Measurements from ENCODE around the gene CTNND2.

CTNND2 gene

DNA sequence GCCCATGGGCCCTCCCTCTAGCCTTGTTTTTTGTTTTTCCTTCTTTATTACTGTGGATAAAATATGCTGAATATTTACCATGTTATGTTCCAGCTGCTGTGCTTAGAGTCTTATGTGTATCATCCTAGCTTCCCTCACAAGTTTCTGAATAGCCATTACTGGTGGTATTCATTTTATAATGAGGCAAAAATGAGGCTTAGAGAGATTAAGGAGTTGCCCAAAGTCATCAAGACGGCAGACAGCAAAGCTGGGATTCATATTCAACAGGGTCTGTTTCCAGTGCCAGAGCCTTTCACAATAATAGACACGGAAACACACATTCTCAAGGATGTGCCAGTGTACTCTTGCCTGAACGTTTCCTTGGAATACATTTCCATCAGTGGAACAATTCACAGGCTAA lies 258.1 kb downstream of the CTNND2 start:
- H3K36me3 ChIP-seq (ENCODE audit: control insufficient read depth in 2 of 2, insufficient read depth in 1 of 2, low read length in 2 of 2), result no peaks in the 10 kb centered on the region
- no peaks in the 10 kb centered on the region for H3K9me3 ChIP-seq (ENCODE audit: control insufficient read depth, insufficient read depth, low read depth, low read length)
- CTCF ChIA-PET, result no interaction called here
- no peak overlapping the region for H3K4me3 ChIP-seq (ENCODE audit: low read depth, low read length)
- no peaks in the 10 kb centered on the region for H3K4me1 ChIP-seq (ENCODE audit: control insufficient read depth, insufficient read depth, low read length)
- TF ChIP-seq ZNF514 (tag by site-specific recombination; IDR thresholded peaks at IDR 0.05), result no peak
- TF ChIP-seq REPIN1 (tag by site-specific recombination; IDR thresholded peaks at IDR 0.05; ENCODE audit: low read depth), result no peak
- TF ChIP-seq ZFP41 (tag by site-specific recombination; IDR thresholded peaks at IDR 0.05; ENCODE audit: borderline replicate concordance), result no peak
- TF ChIP-seq ZBTB20 (tag by site-specific recombination; IDR thresholded peaks at IDR 0.05), result no peak
- TF ChIP-seq YY2 (tag by site-specific recombination; IDR thresholded peaks at IDR 0.05), result no peak
- TF ChIP-seq MEIS1 (CRISPR knock-in tag; IDR thresholded peaks at IDR 0.05; ENCODE audit: borderline replicate concordance), result no peak
- TF ChIP-seq SALL2 (tag by site-specific recombination; IDR thresholded peaks at IDR 0.05; ENCODE audit: borderline replicate concordance), result no peak
- TF ChIP-seq TCF7L2 (IDR thresholded peaks at IDR 0.05; ENCODE audit: borderline replicate concordance, low read depth, low read length), result no peak
- TF ChIP-seq, protein P1, sequence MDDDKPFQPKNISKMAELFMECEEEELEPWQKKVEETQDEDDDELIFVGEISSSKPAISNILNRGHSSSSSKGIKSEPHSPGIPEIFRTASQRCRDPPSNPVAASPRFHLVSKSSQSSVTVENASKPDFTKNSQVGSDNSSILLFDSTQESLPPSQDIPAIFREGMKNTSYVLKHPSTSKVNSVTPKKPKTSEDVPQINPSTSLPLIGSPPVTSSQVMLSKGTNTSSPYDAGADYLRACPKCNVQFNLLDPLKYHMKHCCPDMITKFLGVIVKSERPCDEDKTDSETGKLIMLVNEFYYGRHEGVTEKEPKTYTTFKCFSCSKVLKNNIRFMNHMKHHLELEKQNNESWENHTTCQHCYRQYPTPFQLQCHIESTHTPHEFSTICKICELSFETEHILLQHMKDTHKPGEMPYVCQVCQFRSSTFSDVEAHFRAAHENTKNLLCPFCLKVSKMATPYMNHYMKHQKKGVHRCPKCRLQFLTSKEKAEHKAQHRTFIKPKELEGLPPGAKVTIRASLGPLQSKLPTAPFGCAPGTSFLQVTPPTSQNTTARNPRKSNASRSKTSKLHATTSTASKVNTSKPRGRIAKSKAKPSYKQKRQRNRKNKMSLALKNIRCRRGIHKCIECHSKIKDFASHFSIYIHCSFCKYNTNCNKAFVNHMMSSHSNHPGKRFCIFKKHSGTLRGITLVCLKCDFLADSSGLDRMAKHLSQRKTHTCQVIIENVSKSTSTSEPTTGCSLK (tag by site-specific recombination; IDR thresholded peaks at IDR 0.05), result no peak
- TF ChIP-seq FEZF1 (tag by site-specific recombination; IDR thresholded peaks at IDR 0.05), result no peak
- no peak for TF ChIP-seq GLI4 (tag by site-specific recombination; IDR thresholded peaks at IDR 0.05)
- TF ChIP-seq MZF1 (tag by site-specific recombination; IDR thresholded peaks at IDR 0.05; ENCODE audit: borderline replicate concordance), result no peak
- TF ChIP-seq ZNF664 (tag by site-specific recombination; IDR thresholded peaks at IDR 0.05), result no peak
- TF ChIP-seq ZNF596 (tag by site-specific recombination; IDR thresholded peaks at IDR 0.05), result no peak
- POLR2A ChIA-PET, result no interaction called here
- H3K27ac ChIP-seq (ENCODE audit: extremely low read depth, low read depth, low read length), result no peak overlapping the region

DNA sequence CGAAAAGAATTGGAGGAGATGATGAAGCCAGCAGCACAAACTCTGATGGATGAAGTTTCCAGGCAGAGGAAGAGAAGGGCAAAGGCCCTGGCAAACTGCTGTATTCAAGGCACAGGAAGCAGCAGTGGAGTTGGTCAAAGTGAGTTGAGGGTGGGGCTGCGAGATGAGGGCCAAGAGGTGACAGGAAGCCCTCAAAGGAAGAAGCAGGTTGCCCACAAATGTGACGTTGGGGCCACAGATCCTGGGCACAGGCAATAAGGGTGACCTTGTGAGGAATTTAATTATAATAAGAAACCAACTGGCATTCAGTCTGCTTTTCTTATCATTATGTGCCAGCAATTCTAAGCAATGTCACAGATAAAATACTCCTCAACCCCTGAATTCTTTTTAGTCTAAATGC lies 261.8 kb downstream of the CTNND2 start:
- Histone ChIP-seq H3K27ac (ENCODE audit: extremely low read depth, low read depth, low read length) (no peak overlapping the region), H3K4me3 (ENCODE audit: low read depth, low read length) (no peak overlapping the region), H3K9me3 (ENCODE audit: control insufficient read depth, insufficient read depth, low read depth, low read length) (no peaks in the 10 kb centered on the region), H3K36me3 (ENCODE audit: control insufficient read depth in 2 of 2, insufficient read depth in 1 of 2, low read length in 2 of 2) (no peaks in the 10 kb centered on the region), H3K4me1 (ENCODE audit: control insufficient read depth, insufficient read depth, low read length) (no peaks in the 10 kb centered on the region)
- POLR2A ChIA-PET, result no interaction called here
- CTCF ChIA-PET, result no interaction called here
- TF ChIP-seq, protein P2, sequence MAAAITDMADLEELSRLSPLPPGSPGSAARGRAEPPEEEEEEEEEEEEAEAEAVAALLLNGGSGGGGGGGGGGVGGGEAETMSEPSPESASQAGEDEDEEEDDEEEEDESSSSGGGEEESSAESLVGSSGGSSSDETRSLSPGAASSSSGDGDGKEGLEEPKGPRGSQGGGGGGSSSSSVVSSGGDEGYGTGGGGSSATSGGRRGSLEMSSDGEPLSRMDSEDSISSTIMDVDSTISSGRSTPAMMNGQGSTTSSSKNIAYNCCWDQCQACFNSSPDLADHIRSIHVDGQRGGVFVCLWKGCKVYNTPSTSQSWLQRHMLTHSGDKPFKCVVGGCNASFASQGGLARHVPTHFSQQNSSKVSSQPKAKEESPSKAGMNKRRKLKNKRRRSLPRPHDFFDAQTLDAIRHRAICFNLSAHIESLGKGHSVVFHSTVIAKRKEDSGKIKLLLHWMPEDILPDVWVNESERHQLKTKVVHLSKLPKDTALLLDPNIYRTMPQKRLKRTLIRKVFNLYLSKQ (tag by site-specific recombination; IDR thresholded peaks at IDR 0.05; ENCODE audit: borderline replicate concordance), result no peak
- no peak for TF ChIP-seq ZEB2 (tag by site-specific recombination; IDR thresholded peaks at IDR 0.05)
- TF ChIP-seq ZNF544 (tag by site-specific recombination; IDR thresholded peaks at IDR 0.05), result no peak
- TF ChIP-seq ZNF521 (tag by site-specific recombination; IDR thresholded peaks at IDR 0.05), result no peak
- no peak for TF ChIP-seq ZNF24 (tag by site-specific recombination; IDR thresholded peaks at IDR 0.05)
- TF ChIP-seq, protein P3, sequence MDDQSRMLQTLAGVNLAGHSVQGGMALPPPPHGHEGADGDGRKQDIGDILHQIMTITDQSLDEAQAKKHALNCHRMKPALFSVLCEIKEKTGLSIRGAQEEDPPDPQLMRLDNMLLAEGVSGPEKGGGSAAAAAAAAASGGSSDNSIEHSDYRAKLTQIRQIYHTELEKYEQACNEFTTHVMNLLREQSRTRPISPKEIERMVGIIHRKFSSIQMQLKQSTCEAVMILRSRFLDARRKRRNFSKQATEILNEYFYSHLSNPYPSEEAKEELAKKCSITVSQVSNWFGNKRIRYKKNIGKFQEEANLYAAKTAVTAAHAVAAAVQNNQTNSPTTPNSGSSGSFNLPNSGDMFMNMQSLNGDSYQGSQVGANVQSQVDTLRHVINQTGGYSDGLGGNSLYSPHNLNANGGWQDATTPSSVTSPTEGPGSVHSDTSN (CRISPR knock-in tag; IDR thresholded peaks at IDR 0.05), result no peak
- TF ChIP-seq, protein P4, sequence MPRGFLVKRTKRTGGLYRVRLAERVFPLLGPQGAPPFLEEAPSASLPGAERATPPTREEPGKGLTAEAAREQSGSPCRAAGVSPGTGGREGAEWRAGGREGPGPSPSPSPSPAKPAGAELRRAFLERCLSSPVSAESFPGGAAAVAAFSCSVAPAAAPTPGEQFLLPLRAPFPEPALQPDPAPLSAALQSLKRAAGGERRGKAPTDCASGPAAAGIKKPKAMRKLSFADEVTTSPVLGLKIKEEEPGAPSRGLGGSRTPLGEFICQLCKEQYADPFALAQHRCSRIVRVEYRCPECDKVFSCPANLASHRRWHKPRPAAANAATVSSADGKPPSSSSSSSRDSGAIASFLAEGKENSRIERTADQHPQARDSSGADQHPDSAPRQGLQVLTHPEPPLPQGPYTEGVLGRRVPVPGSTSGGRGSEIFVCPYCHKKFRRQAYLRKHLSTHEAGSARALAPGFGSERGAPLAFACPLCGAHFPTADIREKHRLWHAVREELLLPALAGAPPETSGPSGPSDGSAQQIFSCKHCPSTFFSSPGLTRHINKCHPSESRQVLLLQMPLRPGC (tag by site-specific recombination; IDR thresholded peaks at IDR 0.05), result no peak
- TF ChIP-seq ZNF335 (tag by site-specific recombination; conservative IDR thresholded peaks at IDR 0.05), result no peak
- no peak for TF ChIP-seq ZNF202 (tag by site-specific recombination; IDR thresholded peaks at IDR 0.05; ENCODE audit: borderline replicate concordance)
- TF ChIP-seq GLI4 (tag by site-specific recombination; IDR thresholded peaks at IDR 0.05), result no peak
- TF ChIP-seq ZNF354C (tag by site-specific recombination; IDR thresholded peaks at IDR 0.05; ENCODE audit: borderline replicate concordance, low read depth), result no peak
- TF ChIP-seq ZNF654 (tag by site-specific recombination; IDR thresholded peaks at IDR 0.05; ENCODE audit: low read depth), result no peak
- TF ChIP-seq ZNF658 (tag by site-specific recombination; IDR thresholded peaks at IDR 0.05), result no peak
- TF ChIP-seq ZNF140 (tag by site-specific recombination; IDR thresholded peaks at IDR 0.05), result no peak
- TF ChIP-seq, protein P5, sequence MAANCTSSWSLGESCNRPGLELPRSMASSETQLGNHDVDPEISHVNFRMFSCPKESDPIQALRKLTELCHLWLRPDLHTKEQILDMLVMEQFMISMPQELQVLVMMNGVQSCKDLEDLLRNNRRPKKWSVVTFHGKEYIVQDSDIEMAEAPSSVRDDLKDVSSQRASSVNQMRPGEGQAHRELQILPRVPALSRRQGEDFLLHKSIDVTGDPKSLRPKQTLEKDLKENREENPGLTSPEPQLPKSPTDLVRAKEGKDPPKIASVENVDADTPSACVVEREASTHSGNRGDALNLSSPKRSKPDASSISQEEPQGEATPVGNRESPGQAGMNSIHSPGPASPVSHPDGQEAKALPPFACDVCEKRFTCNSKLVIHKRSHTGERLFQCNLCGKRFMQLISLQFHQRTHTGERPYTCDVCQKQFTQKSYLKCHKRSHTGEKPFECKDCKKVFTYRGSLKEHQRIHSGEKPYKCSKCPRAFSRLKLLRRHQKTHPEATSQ (tag by site-specific recombination; IDR thresholded peaks at IDR 0.05), result no peak
- no peak for TF ChIP-seq ZNF112 (tag by site-specific recombination; IDR thresholded peaks at IDR 0.05)
